NCI-H2081 (cell line): Measurements from ENCODE around the gene PIEZO1.
"Not testable (repeated sequence)": the region's sequence is repeated elsewhere in the genome, so short reads cannot be mapped to it uniquely, and the experiment has no call there.

Experiments used
- DNase-seq, 2 experiments: peaks; one replicate each; lab custom pipeline; 2025; lab: John Stamatoyannopoulos, UW

Gene PIEZO1

DNA sequence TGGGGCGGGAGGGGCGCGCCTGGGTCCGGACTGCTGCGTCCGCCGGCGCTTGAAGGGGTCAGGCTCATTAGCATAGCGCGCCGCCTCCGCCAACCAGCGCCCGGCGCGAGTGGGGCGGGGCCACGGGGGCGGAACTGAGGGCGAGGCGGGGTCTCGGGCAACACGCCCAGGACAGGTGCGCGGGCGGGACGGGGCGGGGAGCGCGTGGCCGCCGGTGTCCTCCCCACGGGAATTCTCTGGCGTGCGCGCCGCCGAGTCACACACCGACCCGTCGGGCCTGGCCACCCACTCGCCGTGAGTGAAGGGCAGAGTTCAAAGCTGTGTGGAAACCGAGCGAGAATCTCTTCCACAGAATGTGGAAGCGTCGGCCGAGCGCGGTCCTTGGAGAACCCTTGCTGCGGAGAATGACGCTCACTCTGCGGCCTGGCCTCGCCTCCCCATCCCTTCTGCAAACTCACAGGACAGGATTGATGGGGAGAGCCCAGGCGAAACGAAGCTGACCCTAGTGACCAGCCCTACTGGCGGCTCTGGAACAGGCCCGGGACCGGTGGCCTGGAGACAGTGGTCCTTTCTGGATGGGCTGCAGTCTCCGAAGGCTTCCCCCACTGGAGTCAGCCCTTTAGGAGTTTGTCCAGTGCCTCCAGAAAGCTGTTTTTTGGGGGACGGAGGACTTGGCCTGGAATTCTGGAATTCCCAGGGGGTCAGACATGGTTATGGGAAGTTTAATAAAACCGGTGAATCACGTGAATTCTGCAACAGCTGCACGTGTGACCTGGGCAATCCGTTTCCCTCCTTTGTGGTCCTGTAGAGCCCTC lies 98.4 kb downstream of the PIEZO1 start, which contains the start of gene SNAI3:
Gene SNAI3, minus strand, starts transcription at position 69 of the 815 bp plus-strand sequence. CDS start 101 bp downstream, outside the sequence.
- DNase-seq, result peak; percentile 64 to 73

DNA sequence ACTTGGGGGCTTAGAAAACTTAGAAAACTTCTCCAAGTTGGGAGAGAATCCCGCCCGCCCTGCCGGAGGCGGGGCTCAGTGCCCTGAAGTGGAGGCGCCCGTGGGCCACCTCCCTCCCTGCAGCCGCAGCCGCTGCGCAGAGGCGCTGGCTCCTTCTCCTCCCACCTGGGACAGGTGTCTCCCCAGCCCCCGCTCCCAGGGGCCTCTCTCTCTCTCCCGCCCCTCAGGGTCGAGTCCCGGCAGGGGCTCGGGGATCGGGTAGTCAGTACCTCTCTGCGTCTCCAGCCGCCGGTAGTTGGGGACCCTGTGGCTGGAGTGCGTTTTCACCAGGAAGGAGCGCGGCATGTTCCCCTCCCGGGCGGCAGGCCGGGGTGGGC lies 99.0 kb downstream of the PIEZO1 start:
- peak in 1 of 2 experiments; percentile 64 for DNase-seq

DNA sequence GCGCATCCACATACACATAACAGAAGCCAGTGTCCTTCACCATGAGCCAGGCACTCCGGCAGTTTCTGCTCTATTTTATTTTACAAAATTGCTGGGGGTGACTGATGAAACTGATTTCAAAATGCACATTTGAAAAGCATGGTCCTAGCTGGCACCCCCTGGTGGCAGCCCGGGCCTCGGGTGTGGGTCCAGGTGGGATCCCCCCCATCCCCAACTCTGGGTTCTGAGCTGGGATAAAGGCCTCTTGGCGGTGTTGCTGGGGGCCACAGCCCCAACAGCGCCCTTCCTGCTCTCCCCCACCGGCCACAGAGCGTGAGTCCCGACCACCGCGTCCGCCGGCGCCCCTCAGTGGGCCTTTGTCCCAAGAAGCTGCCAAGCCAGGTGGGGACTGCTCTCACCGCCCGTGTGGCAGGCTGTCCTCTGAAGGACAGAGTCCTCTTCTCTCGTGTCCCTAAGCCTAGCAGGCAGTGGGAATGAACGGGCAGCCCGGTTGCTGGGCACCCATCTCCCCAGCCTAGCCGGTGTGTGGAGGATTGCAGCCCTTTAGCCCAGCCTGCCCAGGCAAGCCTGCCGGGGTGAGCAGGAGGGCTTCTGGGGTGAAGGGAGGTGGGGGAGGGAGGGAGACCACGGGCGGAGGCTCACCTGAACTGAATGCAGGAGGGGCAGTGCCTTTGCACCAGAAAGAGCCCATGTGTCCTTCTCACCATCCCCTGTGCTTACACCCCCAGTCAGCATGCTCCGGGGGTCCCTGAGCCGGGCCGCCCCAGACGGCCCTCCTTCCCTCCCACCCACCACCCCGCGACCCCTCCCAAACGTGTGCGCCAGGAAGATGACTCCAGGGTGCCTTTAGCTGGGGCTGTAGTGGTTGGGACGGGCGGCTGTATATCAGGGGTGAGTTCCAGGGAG lies 99.6 kb downstream of the PIEZO1 start:
- DNase-seq, result no peak

DNA sequence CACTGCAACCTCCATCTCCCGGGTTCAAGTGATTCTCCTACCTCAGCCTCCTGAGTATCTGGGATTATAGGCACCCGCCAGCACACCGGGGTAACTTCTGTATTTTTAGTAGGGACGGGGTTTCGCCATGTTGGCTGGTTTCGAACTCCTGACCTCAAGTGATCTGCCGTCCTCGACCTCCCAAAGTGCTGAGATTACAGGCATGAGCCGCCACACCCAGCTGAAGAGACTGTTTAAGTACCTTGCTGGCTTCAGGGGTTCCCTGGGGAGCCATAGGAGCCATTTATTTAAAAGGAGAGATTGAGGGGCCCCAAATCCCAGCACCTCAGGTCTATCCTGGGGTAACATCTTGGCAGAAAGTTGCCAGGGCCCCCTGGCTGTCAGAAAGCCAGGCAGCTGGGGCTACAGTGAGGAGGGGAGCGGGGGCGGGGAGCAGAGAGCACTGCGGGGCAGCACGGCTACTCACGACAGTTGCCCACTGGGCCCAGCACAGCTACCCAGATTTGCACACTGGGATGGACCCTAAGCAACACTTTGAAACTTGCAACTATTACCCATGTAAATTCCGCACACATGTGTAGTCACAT lies 100.4 kb downstream of the PIEZO1 start:
- DNase-seq, result no peak

DNA sequence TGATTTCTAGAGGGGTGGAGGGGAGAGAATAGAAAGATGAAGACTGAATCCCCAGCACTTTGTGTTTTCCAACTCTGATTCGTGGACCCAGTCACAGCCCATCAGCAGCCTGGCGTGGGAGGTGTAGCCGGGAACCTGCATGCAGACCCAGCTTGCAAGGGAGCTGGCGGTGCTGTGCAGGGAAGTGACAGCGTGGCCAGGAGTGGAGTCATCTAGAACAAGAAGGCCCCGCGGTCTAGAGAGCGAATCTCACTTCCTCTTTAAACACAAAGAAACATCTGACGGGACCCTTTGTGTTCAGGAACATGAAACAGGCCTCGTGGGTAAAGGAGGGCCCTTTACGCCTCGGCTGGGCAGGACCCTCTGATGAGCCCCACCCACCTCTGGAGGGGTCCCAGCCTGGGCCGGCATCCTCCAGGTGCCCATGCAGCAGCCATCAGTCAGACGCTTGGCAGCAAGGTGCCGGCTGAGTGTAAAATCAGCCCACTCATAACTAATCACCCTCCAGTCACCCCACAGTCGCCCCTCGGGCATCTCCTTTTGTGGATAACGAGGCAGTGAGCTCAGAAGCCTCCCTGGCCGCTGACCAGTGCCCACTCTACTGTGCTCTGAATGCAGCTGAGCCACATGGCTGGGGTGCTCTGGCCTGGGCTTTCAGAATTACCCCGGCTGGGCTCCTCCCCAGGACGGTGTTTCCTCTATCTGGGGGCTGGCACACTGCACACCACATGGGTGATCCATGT lies 103.1 kb downstream of the PIEZO1 start:
- DNase-seq, result no peak

DNA sequence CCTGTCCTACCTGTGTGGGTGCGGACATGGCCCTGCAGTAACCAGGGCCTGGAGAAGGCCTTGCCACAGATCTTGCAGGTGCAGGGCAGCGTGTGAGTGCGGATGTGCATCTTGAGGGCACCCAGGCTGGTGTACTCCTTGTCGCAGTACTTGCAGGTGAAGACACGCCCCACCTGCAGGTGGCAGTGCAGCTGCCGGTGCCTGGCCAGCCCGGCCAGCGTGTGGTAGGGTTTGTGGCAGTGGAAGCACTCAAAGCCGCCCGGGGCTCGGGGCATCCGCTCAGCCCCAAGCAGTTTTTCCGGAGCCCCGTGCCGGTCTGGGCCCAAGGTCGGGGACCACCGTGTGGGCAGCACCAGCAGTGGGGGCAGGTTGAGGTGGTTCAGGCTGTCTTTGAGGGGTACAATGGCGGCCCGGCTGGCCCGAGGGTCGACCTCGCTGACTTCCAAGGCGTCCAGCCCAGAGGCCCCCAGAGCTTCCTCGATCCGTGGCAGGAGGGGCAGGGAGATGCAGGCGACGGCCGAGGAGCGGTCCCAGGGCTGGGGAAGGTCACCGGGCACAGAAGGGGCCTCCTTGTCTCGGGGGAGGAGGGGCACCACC lies 103.8 kb downstream of the PIEZO1 start:
- no peak for DNase-seq

DNA sequence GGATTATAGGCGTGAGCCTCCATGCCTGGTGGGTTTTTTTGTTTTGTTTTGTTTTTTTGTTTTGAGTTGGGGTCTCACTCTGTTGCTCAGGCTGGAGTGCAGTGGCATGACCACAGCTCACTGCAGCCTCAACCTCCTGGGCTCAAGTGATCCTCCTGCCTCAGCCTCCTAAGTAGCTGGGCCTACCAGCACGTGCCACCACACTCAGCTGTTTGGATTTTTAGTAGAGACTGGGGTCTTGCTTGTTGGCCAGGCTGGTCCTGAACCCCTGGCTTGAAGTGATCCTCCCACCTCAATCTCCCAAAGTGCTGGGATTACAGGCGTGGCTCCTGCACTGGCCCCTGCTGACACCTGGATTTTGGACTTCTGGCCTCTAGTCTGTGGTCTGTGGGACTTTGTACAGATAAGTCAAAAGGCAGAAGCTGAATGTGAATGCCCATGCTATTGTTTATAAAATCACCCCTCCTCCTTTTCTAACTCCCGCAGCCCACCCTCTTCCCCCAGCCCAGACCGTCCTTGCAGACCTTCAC lies 104.4 kb downstream of the PIEZO1 start:
- no peak for DNase-seq

DNA sequence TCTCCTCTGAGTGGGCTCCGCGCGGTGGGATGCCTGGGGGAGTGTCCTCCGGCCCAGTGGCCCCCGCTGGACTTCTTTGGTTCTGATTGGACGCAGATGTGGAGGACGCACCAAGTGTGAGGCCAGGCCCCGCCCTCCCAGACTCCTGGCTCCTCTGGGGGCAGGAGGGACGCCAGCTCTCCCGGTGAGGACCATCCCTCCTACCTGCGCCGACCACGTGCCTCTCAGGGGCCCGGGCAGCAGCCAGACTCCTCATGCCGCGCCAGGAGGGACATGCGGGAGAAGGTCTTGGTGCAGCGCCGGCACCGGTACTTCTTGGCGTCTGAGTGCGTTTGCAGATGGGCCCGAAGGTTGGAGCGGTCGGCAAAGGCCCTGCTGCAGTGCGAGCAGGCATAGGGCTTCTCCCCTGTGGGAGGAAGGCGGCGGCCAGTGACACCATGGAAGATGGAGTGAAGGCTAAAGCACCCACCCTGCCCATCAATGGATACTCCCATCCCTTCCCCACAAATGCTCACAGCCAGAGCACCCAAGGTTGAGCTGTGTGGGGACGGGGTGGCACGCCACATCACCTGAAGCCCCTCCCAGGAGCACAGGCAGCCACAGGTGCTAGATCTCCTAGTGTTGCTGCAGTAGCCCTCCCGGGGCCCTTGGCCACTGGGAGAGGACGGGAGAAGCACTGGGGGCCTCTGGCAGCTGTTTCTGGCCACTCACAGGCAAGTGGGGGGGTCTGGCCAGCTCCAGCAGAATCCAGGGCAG lies 106.6 kb downstream of the PIEZO1 start:
- DNase-seq, result no peak

DNA sequence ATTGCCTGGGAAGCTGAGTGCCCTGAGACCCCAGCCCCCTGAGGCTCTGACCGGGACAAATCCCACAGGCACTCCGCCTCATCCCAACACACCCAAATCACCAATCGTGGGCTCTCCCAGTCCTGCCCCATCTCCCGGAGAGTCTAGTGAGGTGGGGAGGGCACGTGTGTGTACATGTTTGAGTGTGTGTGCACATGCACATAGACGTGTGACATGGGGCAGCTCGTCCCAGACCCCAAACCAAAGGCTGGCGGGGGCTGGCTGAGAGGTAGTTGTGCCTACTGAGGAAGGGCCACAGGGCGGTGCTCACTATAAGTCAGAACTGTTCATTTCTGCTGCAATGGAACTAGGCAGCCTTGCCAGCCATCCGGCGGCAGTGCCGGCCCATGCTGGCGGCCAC lies 107.3 kb downstream of the PIEZO1 start:
- DNase-seq, result no peak

DNA sequence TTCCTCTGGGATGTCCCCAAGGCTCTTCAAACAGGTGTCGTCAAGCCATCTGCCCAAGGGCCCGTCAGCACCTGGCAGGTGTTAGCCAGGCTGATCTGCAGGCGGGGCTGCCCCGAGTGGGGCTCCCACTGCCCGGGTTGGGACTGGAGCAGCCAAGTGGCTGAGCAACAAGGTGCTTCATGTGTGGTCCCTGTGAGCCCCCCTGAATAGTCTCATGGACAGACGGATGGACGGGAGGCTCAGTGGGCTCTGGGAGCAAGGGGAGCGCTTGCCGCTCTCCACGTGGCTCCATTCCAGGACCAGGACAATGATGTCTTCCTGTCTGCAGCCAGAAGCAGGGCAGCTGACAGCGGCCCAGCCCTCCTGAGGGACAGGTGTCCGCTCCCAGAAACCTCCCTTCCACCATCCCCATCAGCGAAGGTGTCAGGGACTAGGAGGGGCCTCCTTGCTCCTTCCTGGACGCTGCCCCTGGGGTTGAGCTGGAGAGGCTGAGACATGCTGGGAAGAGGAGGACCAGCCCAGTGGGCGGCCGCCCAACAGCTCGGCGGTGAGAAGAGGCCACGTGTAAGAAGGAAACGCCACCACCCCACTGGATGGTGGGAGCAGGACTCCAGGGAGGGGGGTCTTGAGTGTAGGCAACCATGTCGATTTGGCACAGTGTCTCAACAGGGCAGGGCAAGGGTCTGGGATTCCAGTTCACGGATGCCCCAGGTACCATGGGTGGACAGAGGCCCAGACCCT lies 108.3 kb downstream of the PIEZO1 start:
- DNase-seq, result no peak

DNA sequence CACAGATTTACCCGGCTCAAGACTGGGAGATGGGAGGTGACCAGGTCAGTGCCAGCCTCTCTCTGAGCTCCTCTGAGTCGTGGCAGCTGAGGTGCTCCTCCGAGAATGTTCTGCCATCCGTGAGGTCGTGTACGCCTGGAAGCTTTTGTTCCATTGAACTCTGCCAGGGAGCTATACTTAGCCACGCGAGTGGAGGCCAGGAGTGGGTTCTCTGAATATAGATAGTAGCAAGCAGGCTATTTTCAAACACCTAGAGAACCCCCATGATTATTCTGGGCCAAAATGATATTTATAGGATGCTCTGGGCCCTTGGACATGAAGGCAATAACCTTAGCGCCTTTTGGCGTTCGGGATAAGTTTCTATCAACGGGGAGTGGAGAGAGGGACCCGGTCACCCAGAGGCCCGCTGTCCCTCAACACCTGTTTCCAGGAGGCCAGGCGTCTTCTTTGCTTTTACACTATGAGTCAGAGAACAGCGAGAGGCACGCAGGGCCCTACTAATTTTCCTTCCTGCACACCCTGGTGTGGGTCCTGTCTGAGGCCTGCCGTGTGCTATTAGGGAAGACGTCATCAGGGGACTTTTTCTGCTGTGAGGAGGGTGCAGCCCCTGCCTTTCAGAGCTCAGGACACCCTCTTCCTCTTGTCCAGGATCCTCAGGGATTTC lies 111.2 kb downstream of the PIEZO1 start:
- DNase-seq, result no peak

DNA sequence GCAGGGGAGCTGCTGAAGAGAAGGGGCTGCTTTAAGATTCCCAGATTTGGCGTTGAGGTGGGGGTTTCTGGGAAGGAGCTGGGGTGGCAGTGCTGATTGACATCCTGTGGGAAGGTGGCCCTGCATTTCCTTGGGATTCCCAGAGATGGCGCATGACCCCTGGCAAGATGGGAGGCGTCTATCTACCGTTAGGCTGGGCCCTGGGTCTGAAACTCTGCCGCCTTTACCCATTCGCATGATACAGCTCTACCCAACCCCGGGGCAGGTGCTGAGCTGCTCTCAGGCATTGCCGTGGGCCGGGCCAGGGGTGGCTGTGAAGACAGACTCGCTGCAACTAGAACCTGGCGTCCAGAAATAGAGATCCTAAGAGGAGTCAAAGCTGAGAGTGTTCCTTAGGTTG lies 112.2 kb downstream of the PIEZO1 start:
- no peak for DNase-seq

DNA sequence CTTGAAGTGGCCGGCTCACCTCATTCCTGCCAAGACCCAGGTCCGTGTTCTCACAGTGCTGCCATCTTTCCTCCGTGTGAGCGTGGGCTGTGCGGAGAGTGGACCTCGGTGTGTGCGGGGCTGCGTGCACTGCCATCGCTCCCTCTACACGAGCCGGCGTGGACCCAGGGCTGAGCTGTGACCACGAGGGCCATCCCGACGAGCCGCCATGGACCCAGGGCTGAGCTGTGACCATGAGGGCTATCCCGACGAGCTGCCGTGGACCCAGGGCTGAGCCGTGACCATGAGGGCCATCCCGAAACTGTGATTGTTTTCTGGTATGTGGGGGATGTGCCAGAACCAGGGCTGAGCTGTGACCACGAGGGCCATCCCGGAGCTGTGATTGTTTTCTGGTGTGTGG lies 113.2 kb downstream of the PIEZO1 start:
- DNase-seq, result no peak

DNA sequence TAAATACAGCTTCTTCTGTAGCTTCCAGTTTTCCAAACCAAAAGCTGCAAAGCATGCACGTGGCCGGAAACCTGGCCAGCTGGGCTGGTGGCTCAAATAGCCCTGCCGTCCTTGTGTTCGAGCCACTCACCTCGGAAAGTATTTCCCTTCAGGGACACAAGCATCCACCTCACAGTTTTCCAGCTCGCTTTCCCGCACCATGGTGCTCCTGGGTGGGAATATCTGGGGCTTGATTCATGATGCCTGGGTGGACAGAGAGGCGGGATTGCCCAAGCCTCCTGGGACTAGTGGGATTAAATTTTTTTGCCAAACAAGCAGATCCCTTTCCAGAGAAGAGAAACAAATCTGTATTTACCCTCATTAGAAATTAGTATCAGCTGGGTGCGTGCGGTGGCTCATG lies 115.0 kb downstream of the PIEZO1 start:
- no peak for DNase-seq

DNA sequence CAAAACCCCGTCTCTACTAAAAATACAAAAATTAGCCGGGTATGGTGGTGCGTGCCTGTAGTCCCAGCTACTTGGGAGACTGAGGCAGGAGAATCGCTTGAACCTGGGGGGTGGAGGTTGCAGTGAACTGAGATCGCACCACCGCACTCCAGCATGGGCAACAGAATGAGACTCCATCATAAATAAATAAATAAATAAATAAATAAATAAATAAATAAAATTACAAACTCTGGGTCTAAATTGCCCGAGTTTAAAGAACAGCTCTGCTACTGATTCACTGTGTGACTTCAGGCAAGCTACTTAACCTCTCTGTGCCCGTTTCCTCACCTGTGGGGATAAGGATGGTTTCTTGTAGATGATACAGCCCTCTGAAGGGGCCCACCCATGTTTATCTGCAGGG lies 115.5 kb downstream of the PIEZO1 start:
- not testable (repeated sequence) for DNase-seq

DNA sequence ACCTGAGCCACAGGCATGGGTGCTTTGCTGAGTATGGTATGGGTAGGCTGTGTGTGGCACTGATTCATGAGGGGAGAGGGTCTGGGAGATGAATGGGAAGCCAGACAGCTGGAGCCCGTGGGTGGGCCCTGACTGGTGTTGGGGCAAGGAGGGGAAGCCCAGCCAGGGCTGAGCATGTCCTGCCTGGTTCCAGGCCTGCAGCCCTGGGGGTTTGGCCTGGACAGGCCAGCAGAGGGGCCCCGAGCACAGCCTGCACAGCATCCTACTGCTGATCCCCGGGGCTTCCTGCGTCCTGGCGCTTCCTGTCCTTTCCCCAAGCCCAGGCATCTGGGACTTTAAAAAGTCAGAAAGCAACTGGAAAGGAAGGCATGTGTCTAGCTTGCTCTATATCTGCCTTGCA lies 117.6 kb downstream of the PIEZO1 start:
- DNase-seq, result no peak

DNA sequence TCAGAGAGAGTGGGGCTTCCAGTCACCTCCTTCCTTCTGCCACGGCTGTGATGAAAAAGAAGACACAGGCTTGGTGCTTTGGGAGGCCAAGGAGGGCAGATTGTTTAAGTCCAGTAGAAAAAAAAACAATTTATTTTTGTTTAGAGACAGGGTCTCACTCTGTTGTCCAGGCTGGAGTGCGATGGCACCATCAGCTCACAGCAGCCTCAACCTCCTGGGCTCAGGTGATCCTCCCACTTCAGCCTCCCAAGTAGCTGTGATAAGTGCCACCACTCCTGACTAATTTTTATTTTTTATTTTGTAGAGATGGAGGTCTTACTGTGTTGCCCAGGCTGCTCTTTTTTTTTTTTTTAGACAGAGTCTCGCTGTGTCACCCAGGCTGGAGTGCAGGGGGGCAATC lies 119.5 kb downstream of the PIEZO1 start:
- DNase-seq, result no peak
